Mucosa of stomach (tissue), 1 donor: ENCODE measurements around the gene PLA2G2F.

Source experiments
- H3K27me3 ChIP-seq: one replicate; pipeline ENCODE4 v1.7.0; 2013; ENCODE audit warnings: mild to moderate bottlenecking, low read length; ENCODE audit not compliant: control insufficient read depth, insufficient read depth
- H3K36me3 ChIP-seq: one replicate; pipeline ENCODE4 v1.7.0; 2013; ENCODE audit warnings: low read length; ENCODE audit not compliant: control insufficient read depth, insufficient read depth
- H3K4me1 ChIP-seq: one replicate; pipeline ENCODE4 v1.7.0; 2013; ENCODE audit warnings: mild to moderate bottlenecking, low read length; ENCODE audit not compliant: control insufficient read depth, insufficient read depth
- H3K4me3 ChIP-seq: one replicate; pipeline ENCODE4 v1.7.0; 2013; ENCODE audit warnings: low read length
- H3K9ac ChIP-seq: one replicate; pipeline ENCODE4 v1.7.0; 2013; ENCODE audit warnings: mild to moderate bottlenecking, low read length, moderate library complexity
- H3K9me3 ChIP-seq: one replicate; pipeline ENCODE4 v1.7.0; 2013; ENCODE audit warnings: mild to moderate bottlenecking, low read length, moderate library complexity; ENCODE audit not compliant: control insufficient read depth
- donor health status: Pancreatic carcinoma.

PLA2G2F gene

GRCh38 chr1:20150326-20150705, 11.2 kb downstream of the PLA2G2F start:
- no peaks in the 10 kb centered on the region for H3K36me3 ChIP-seq
- no peaks in the 10 kb centered on the region for H3K9me3 ChIP-seq
- no peak overlapping the region for H3K4me3 ChIP-seq
- H3K4me1 ChIP-seq, result peaks cover 32% of the 10 kb centered on the region
- no peak overlapping the region for H3K9ac ChIP-seq
- peaks cover 5% of the 10 kb centered on the region for H3K27me3 ChIP-seq

GRCh38 chr1:20150969-20151368, 11.8 kb downstream of the PLA2G2F start:
- H3K36me3 ChIP-seq, result no peaks in the 10 kb centered on the region
- H3K4me3 ChIP-seq, result no peak overlapping the region
- no peaks in the 10 kb centered on the region for H3K9me3 ChIP-seq
- H3K4me1 ChIP-seq, result peaks cover 32% of the 10 kb centered on the region
- H3K9ac ChIP-seq, result no peak overlapping the region
- peaks cover 5% of the 10 kb centered on the region for H3K27me3 ChIP-seq

DNA sequence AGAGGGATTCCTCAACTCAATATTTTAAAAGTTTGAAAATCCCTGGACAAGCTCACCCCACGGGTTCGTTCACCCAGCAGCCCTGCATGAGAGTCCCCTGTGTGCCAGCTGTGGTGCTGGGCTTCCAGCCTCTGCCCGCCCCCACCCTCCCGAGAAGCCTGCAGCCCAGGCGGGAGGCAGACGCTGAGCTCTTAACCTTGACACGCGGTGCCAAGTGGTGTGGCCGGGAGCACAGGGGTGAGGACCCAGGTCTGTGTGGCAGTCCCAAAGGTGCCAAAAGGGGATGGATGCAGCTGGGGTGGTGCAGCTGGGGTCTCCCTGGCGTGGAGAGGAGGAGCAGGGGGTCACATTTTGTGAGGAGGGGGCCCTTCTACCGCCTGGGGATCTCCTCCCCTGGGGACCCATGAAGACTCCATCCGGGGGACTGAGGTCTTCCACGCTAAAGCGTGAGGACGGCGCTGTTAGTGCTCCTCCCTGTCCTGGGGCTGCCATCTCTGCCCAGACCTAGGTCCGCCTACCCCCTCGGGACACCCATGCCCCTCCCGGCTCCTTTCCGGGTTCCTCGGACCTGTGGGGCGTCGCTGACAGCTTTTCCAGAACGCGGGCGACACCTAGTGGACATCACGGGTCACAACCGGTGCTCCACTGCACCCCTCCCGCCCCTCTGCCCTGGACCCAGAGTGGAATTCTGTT, 12.9 kb downstream of the PLA2G2F start:
- no peaks in the 10 kb centered on the region for H3K36me3 ChIP-seq
- H3K4me1 ChIP-seq, result peaks cover 32% of the 10 kb centered on the region
- H3K9ac ChIP-seq, result peak overlapping the region; percentile 72
- peaks cover 5% of the 10 kb centered on the region for H3K27me3 ChIP-seq
- no peaks in the 10 kb centered on the region for H3K9me3 ChIP-seq
- peak overlapping the region; percentile 42 for H3K4me3 ChIP-seq

DNA sequence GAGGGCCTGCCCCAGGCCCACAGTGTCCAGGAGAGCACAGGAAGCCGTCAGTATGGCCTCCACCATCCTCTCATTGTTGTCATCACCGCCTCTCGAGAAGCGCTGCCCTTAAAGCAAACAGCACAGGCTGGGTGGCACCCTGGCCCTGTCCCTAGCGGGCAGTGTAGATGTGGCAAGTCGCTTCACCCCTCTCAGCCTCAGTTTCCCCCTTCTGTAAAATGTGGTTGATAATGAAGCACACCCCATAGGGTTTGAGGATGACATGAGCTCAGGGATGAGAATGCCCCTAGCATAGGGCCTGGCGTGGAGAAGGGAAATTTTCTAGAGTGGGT, 13.4 kb downstream of the PLA2G2F start:
- Histone ChIP-seq H3K9ac (peak overlapping the region; percentile 72), H3K9me3 (no peaks in the 10 kb centered on the region), H3K27me3 (peaks cover 5% of the 10 kb centered on the region), H3K4me1 (peaks cover 32% of the 10 kb centered on the region), H3K36me3 (no peaks in the 10 kb centered on the region), H3K4me3 (no peak overlapping the region)

- peaks cover 32% of the 10 kb centered on the region for H3K4me1 ChIP-seq
- no peaks in the 10 kb centered on the region for H3K9me3 ChIP-seq
- no peak overlapping the region for H3K4me3 ChIP-seq
- no peak overlapping the region for H3K9ac ChIP-seq
- peaks cover 5% of the 10 kb centered on the region for H3K27me3 ChIP-seq
- no peaks in the 10 kb centered on the region for H3K36me3 ChIP-seq
These were observed 13.9 kb downstream of the PLA2G2F start for GRCh38 chr1:20153000-20153418.

DNA sequence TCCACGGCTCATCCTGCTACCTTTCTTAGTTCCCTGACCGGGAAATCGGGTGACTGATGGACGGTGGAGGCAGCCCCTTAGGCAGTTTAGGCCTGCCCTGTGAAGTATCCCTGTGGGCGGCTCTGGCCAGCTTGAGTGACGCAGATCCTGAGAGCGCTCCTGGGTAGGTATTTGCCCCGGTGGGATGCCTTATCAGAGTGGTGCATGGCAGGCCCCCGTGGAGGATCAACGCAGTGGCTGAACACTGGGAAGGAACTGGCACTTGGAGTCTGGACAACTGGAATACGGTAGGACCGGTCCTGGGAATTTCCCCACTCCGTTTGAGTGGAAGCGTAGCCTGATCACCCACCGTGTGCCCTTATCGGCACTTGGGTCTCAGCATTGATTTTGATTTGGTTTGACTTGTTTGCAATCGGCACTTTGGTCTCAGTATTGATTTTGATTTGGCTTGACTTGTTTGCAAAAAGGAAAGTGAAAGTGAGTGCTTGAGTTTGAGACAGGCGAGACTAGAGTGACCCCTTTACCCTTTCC, 15.2 kb downstream of the PLA2G2F start:
- no peaks in the 10 kb centered on the region for H3K9me3 ChIP-seq
- H3K36me3 ChIP-seq, result no peaks in the 10 kb centered on the region
- H3K4me1 ChIP-seq, result peaks cover 32% of the 10 kb centered on the region
- peaks cover 5% of the 10 kb centered on the region for H3K27me3 ChIP-seq
- H3K4me3 ChIP-seq, result no peak overlapping the region
- peak overlapping the region; percentile 16 for H3K9ac ChIP-seq

GRCh38 chr1:20158358-20159070, 19.4 kb downstream of the PLA2G2F start:
- H3K9ac ChIP-seq, result no peak overlapping the region
- no peak overlapping the region for H3K4me3 ChIP-seq
- no peaks in the 10 kb centered on the region for H3K36me3 ChIP-seq
- H3K9me3 ChIP-seq, result peaks cover 7% of the 10 kb centered on the region
- peaks cover 16% of the 10 kb centered on the region for H3K4me1 ChIP-seq
- no peaks in the 10 kb centered on the region for H3K27me3 ChIP-seq

GRCh38 chr1:20160034-20160433, 20.9 kb downstream of the PLA2G2F start:
- Histone ChIP-seq H3K4me3 (no peak overlapping the region), H3K27me3 (no peaks in the 10 kb centered on the region), H3K9ac (no peak overlapping the region), H3K9me3 (peaks cover 7% of the 10 kb centered on the region), H3K4me1 (peaks cover under 1% of the 10 kb centered on the region), H3K36me3 (no peaks in the 10 kb centered on the region)

DNA sequence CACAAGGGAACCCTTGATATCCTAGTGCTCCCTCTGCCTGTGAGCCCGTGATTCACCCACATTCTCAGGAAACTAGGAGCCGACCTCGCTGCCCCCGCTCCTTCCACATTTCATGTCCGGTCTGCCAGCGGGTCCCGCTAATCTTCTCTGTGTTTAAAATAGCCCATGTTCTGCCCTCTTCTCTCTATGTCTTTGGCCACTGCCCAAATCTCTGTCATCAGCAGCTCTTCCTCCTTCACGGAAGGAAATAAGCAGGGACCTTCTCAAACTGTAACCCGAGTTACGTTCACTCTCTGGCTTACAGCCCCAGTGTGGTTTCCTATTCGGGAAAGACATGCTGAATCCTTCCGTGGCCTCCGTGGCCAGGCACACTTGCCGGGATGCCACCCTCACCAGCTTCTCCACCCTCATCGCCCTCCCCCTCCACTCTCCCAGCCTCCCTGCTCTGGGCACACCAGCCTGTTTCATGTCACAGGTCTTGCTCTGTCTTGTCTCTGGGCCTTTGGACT, 25.6 kb downstream of the PLA2G2F start:
- H3K4me1 ChIP-seq, result no peaks in the 10 kb centered on the region
- peaks cover 3% of the 10 kb centered on the region for H3K27me3 ChIP-seq
- peaks cover 7% of the 10 kb centered on the region for H3K9me3 ChIP-seq
- H3K36me3 ChIP-seq, result no peaks in the 10 kb centered on the region
- H3K9ac ChIP-seq, result no peak overlapping the region
- H3K4me3 ChIP-seq, result no peak overlapping the region

- H3K9ac ChIP-seq, result no peak overlapping the region
- no peak overlapping the region for H3K4me3 ChIP-seq
- H3K4me1 ChIP-seq, result peaks cover 4% of the 10 kb centered on the region
- H3K36me3 ChIP-seq, result no peaks in the 10 kb centered on the region
- H3K27me3 ChIP-seq, result peaks cover 3% of the 10 kb centered on the region
- H3K9me3 ChIP-seq, result peaks cover 5% of the 10 kb centered on the region
These were observed 26.4 kb downstream of the PLA2G2F start for GRCh38 chr1:20165522-20165951.

GRCh38 chr1:20166051-20166450, 26.9 kb downstream of the PLA2G2F start:
- no peaks in the 10 kb centered on the region for H3K9me3 ChIP-seq
- peaks cover 9% of the 10 kb centered on the region for H3K4me1 ChIP-seq
- H3K36me3 ChIP-seq, result no peaks in the 10 kb centered on the region
- H3K27me3 ChIP-seq, result peaks cover 3% of the 10 kb centered on the region
- H3K4me3 ChIP-seq, result no peak overlapping the region
- H3K9ac ChIP-seq, result no peak overlapping the region

DNA sequence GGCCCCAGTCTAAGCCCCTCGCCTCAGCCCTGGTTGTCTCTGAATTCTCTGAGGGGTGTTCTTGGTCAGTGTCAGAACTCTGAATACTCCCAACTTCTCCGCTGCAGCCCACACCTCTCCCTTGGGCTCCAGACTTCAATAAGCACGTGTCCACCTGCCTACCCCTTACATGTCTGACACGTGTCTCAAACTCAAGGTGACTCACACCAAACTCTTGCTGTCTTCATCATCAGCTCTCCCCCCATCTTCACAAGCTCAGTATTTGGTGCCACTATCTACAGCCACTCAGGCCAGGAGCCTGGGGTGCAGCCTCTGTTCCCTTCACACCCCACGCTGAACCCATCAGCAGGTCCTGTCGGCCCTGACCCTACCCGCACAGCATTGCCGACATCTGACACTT, 28.0 kb downstream of the PLA2G2F start:
- H3K36me3 ChIP-seq, result no peaks in the 10 kb centered on the region
- H3K4me1 ChIP-seq, result peaks cover 16% of the 10 kb centered on the region
- H3K27me3 ChIP-seq, result peaks cover 3% of the 10 kb centered on the region
- H3K9ac ChIP-seq, result no peak overlapping the region
- no peak overlapping the region for H3K4me3 ChIP-seq
- H3K9me3 ChIP-seq, result no peaks in the 10 kb centered on the region
